KG1 (cell line): ENCODE results near the gene XRCC4.
"Not testable (repeated sequence)": the region's sequence is repeated elsewhere in the genome, so short reads cannot be mapped to it uniquely, and the experiment has no call there.

Experiments used
- DNase-seq: peaks from one replicate; lab custom pipeline; 2025; lab: John Stamatoyannopoulos, UW

Gene XRCC4

GRCh38 chr5:83118471-83118870 lies 41.1 kb downstream of the XRCC4 start:
- no peak for DNase-seq

DNA sequence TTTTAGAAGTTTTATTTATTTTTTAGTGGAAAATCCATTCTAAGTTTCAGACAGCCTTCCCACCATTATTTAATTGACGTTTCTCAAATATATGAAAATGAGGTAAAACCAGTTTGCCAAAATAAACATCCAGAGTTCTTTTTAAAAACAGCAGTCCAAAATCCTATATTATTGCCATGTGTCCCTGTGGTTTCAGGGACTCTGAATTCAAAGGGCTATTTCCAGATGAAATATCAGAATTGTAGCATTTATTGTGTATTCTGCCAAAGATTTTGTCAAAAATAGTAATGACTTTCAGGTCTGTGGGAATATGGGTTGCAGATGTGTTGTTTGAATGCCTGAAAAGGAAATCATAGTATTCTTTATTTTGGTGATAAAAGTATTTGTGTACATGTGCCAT lies 41.6 kb downstream of the XRCC4 start:
- DNase-seq, result no peak

DNA sequence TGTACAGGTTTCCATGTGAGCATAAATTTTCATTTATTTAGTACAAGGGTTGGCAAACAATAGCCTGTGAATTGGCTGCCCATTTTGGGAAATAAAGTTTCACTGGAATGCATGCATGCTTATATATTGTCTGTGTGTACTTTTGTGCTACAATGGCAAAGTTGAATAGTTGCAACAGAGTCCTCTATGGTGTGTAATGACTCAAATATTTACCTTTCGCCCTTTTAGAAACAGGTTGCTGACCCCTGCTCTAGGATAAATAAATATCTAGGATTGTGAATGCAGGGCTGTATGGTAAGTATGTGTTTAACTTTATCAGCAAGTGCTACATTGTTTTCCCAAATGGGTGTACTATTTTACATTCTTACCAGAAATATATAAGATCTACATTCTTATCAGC lies 47.2 kb downstream of the XRCC4 start:
- no peak for DNase-seq

- no peak for DNase-seq
Measured at GRCh38 chr5:83125560-83125959, 48.2 kb downstream of the XRCC4 start.

DNA sequence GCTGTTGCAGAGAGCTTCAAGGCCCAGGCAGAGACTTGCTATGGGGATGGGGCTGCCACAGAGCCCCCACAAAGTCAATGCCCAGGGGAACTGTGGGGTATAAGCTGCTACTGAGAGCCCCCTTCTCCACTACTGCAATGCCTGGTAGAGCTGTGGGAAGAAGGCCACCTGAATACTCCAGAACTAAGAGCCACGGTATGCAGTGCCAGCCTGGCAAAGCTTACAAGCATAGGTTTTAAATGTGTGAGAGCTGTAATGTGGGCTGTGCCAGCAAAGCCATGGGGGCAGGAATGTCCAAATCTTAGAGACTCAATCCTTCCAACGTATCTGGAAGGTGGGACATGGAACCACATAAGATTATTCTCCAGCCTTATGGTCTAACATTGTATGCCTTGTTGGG lies 49.2 kb downstream of the XRCC4 start:
- DNase-seq, result no peak

GRCh38 chr5:83133797-83134196 lies 56.5 kb downstream of the XRCC4 start:
- DNase-seq, result no peak

- no peak for DNase-seq
Measured at GRCh38 chr5:83142526-83142925, 65.2 kb downstream of the XRCC4 start.

DNA sequence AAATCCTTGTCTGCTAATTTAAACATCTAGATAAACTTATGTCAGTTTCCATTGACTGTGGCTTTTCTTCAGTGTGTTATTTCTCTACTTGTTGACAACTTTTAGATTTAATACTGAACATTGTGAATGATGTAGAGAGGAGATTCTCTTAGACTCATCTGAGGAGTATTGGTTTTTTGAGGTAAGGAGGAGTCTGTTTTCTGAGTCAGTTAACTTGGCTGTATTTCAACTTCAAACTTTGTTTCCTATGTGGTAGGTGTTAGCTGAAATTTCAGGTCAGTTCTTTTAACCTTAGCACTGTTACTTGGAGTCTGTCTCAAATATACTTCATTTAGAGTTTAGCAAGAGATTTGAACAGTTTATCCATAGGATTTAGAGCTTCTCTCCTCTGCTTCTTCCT lies 67.9 kb downstream of the XRCC4 start:
- DNase-seq, result no peak

DNA sequence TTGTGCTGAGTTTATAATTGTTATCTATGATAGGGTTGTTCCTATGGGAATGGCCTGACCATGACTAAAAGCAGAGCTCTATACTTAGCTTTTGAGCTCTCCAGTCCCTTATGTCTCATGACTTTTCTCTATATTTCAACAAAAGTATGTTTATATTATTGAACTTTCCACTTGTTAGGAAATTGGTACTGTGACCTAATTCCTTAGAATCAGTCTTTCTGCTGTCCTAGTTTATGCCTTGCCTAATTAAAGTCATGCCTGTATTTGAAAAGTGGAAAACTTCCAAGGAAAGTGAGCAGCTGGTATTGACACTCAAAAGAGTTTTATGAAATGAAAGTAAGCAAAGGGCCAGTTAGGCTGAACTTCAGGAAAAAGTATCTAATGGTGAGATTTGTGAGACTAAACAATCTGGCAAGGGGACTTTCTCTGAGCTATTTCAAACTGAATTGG lies 68.6 kb downstream of the XRCC4 start:
- DNase-seq, result no peak

DNA sequence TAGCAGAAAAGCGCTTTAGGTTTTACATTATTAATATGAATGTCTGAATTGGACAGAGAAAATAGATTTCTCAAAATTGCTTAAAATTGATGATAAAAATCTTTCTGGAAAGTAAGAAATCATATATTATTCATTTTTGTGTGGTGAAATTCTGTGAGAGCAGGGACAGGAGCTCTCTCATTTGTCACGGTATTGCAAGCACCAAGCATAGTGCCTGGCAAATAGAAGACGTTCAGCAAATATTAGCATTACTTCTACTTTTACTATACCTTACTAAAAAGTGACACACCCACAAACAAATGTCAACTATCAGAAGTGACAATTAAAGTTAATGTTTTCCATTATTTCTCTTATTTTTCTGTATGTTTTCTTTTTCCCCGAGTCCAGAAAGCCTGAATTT lies 69.1 kb downstream of the XRCC4 start:
- DNase-seq, result no peak

DNA sequence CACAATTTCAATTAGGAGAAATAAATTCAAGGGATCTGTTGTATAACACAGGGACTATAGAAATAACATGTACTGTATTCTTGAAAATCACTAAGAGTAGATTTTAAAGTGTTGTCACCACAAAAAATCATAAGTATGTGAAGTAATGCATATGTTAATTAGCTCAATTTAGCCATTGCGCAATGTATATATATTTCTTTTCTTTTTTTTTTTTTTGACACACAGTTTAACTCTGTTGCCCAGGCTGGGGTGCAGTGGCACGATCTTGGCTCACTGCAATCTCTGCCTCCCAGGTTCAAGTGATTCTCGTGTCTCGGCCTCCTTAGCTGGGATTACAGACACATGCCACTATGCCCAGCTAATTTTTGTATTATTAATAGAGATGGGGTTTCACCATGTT lies 70.2 kb downstream of the XRCC4 start:
- no peak for DNase-seq

GRCh38 chr5:83148370-83148769 lies 71.0 kb downstream of the XRCC4 start:
- DNase-seq, result no peak

DNA sequence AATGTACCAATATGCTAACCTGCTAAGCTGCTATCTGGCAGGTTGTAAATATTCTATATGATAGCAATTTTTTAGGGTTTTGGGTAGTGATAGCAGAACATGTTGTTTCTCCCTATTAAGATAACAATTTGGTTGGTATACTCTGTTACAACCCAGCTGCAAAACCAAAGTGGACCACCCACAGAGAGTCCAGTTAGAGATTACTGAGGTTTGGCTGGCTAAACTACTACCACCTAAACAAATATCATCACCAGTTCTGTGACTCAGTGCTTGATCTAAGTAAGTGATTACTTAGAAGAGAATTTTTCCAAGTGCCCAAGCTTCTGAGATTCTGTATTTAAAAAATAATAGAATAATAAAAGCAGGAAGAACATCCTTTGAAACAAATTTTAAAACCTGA lies 72.3 kb downstream of the XRCC4 start:
- DNase-seq, result no peak

DNA sequence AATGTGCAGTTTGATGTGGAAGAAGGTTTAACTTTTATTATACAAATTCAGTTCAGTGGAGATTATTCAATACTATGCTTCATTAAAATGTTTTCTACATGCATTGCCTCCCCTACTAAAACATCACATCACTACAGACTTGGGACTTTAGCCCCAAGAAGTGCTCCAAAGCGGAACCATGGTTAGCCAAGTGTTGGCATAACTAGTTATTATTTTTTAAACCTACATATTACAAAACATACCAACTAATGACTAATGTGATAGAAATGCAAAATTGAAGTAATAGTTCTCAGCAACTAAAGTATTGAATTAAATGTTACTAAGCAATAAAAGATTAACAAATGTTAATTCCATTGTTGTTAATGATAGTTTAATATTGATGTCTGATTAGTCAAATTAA lies 74.5 kb downstream of the XRCC4 start:
- no peak for DNase-seq

GRCh38 chr5:83152996-83153395 lies 75.6 kb downstream of the XRCC4 start:
- not testable (repeated sequence) for DNase-seq

- DNase-seq, result no peak
Measured at GRCh38 chr5:83156001-83156400, 78.7 kb downstream of the XRCC4 start.

- DNase-seq, result no peak
Measured at GRCh38 chr5:83157163-83157562, 79.8 kb downstream of the XRCC4 start.

DNA sequence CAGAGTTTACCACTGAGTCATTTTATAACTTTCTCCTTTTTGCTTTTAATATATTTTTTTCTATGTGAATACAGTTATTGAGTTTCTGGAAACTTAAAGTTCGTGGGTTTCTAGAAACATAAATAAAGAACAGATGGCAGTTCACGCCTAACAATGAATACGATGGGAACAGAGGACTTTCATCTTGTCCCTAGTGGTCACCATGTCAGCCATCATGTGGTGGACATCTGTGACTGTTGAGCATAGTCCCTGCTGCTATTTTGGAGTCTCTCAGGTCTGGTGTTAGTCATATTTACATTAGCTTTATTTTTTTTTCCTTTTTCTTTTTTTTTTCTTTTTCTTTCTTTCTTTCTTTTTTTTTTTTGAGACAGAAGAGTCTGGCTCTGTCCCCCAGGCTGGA lies 85.3 kb downstream of the XRCC4 start:
- no peak for DNase-seq

- no peak for DNase-seq
Measured at GRCh38 chr5:83167538-83167937, 90.2 kb downstream of the XRCC4 start.

DNA sequence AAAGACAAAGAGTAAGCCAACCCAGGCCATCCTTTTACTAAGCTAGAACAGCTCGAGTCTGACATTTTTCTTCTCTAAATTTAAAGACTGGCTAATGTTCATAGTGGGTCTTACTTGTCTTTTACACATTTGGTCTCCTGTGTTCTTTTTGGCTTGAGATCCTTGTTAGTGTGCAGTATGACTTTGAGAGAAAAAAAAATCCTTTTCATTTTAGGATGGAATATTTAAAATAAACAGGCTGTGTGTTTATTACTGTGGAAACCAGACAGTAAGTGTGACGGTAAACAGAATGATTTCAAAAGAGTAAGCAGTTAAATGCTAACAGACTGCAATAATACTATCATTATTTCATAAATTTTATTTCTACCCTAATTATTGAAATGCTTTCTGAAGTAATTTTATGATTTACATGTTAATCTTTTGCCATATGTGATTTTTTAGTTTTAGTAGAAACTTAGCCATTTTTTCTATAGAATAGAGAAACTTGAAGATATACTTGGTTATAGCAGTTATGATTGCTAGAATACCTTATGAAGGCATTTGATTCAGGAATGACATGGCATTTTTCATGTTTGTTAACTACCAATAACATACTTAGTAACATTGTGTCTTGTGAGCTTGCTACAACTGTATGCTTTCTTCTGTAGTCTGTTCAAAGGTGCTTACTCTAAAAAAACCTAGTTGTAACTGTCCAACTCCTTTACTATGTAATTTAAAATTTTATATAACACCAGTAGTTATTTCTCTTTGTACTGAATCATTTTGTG lies 92.4 kb downstream of the XRCC4 start:
- DNase-seq, result no peak

- DNase-seq, result no peak
Measured at GRCh38 chr5:83172011-83172410, 94.7 kb downstream of the XRCC4 start.

GRCh38 chr5:83172655-83173054 lies 95.3 kb downstream of the XRCC4 start:
- no peak for DNase-seq

DNA sequence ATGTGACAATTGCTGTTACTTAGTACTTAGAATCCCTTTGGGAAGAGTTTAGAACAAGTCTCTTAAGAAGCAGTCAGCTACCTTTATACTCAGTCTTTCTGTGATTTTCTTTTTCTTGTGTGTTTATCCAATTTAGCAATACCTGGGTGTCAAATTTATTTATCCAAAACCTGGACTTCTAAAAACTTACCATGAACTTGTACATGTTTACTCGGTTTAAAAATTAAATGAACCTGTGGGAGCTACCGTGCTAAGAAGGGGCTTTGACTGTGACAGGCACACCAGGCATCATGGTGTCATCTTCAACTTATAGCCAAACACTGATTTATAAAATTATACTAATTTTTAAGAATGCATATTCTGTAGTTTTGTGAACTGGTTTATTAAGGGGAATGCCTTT lies 96.5 kb downstream of the XRCC4 start:
- no peak for DNase-seq

- no peak for DNase-seq
Measured at GRCh38 chr5:83177803-83178202, 100.5 kb downstream of the XRCC4 start.
